GM13976 (cell line): ENCODE measurements around the gene LAMA5.
"Not testable (repeated sequence)": the region's sequence is repeated elsewhere in the genome, so short reads cannot be mapped to it uniquely, and the experiment has no call there.

Source experiments
- DNase-seq: peaks from one replicate; pipeline ENCODE4 v3.0.0; 2012; ENCODE audit warnings: low spot score
- in situ Hi-C: fragments of 300-500 bp; cut with MboI; formaldehyde crosslinking; loops from one replicate; pipeline ENCODE4 v1.12.0; 2022; ENCODE audit warnings: low sequenced_read_pairs, mixed read lengths, inconsistent platforms; ENCODE audit not compliant: unreplicated experiment
- TF ChIP-seq, protein P1 (sequence below): IDR thresholded peaks from 2 replicates; pipeline ENCODE4 v1.5.1; 2012; ENCODE audit warnings: borderline replicate concordance, mild to moderate bottlenecking; ENCODE audit not compliant: insufficient read depth; ENCODE audit errors: extremely low read depth, missing control alignments, control extremely low read depth

The LAMA5 gene

DNA sequence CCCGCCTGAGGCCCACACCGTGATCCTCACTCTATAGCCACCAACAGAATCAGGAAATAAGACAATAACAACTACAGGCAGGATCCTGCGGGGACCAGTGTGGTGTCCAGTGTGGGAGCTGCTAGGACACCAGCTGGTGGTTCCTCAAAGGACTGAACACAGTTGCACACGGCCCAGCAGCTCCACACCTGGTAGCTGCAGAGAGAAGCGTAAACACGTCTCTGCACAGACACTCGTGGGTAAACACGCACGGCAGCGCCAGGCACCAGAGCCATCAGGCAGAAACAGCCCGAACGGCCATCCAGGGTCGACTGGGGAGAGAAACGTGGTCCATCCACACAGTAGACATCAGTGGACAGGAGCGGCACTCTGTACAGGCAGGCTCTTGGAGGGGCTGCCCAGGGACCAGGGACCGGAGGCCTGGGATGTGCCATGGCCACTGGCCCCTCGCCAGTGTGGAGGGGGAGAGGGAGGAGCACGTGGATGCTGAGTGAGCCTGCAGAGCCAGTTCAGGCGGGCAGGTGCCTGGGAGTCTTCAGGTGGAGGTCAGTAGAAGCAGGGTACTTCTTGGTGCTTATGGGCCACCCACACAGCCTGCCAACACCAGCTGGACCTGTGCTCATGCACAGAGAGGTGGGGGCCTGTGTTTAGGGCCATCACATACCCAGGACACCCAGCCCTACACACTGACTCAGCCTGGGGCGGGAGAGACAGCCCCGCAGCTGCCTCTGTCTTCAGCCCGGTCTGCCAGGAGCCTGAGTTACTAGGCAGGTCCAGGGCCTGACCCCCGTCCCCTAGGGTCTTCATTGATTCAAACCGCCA is 7.4 kb upstream of the LAMA5 start:
- TF ChIP-seq, protein P1, sequence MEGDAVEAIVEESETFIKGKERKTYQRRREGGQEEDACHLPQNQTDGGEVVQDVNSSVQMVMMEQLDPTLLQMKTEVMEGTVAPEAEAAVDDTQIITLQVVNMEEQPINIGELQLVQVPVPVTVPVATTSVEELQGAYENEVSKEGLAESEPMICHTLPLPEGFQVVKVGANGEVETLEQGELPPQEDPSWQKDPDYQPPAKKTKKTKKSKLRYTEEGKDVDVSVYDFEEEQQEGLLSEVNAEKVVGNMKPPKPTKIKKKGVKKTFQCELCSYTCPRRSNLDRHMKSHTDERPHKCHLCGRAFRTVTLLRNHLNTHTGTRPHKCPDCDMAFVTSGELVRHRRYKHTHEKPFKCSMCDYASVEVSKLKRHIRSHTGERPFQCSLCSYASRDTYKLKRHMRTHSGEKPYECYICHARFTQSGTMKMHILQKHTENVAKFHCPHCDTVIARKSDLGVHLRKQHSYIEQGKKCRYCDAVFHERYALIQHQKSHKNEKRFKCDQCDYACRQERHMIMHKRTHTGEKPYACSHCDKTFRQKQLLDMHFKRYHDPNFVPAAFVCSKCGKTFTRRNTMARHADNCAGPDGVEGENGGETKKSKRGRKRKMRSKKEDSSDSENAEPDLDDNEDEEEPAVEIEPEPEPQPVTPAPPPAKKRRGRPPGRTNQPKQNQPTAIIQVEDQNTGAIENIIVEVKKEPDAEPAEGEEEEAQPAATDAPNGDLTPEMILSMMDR: no peak
- no peak for DNase-seq
- in situ Hi-C loops: no loop called here

DNA sequence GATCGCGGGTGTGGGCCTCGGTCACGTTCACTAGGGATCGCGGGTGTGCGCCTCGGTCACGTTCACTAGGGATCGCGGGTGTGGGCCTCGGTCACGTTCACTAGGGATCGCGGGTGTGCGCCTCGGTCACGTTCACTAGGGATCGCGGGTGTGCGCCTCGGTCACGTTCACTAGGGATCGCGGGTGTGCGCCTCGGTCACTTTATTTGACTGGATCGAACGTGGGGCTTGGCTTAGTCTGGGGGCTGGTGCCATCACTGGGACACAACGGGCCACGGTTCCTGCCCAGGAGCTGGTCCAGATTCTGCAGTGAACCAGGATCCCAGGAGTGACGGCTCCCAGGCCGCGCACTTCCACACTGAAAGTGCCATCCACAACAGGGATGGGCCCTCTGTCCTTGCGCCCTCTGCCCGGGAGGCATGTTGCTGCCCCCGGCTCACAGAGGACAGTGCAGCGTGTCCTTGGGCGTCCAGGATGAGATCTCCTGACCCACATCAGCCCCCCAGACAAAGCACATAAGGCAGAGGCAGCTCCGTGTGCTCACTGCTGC is 6.6 kb upstream of the LAMA5 start:
- DNase-seq, in situ Hi-C loops: not testable (repeated sequence)

DNA sequence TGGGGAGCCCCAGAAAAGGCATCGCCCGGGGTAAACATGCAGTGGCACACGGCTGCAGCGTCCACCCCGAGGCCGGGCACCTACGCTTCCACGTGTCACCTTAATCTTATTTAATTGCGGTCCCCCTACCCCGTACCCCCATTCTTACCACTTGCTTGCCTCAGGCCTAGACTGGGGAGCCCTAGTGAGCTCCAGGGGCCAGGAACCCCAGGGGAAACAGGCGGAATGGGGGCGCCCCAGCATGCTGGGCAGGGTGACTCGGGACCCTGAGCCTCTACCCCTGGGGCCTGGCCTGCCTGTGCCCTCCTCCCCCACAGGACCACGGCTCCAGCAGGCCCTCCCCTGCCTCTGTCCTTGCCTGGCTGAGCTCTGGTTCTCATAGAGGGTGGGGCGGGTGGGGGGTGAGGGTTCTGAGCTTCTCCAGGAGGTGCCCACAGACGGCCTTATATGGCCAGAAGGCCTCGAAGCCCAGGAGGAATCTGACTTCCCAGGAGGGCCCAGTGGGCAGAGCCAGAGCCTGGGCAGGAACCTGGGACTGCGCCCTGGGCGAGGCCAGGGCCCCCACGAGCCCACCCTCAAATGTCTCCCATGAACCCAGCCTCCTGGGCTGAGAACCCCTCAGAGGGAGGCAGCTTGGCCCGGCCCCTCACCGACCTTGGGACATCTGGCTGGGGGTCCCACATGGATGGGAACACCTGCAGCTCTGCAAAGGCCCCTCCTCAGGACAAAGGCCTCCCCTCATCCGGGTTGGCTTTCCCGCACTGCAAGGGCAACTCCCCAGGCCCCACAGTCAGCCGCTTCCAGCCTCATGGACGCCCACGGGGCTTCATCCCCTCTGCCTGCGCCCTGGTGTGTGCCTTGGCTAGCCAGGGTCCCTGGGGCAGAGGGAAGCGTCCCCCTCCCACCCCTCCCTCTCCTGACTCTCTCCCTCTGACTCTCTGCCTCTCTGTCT is 5.2 kb upstream of the LAMA5 start:
- TF ChIP-seq, protein P1: no peak
- in situ Hi-C loops: no loop called here
- DNase-seq: no peak

DNA sequence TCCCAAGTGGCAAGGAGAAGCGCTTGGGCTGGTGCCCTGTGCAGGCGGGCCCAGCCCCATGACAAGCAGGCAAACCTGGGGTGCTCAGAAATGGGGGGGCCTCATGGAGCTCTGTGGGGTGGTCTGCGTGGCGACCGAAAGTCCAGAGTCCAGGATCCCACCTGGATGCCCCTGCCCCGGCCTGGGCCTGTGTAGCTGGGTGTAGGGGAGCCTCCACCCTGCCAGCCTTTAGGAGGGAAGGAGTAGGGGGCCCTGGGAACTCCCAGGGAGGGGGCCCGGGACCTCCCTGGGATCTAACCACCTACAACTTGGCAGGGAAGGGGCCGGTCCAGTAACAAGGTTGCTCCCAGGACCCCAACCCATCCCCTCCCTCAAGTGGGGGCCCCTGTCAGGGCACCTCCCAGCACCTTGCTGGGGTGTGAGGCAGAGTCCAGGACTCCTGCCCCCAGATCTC is 4.5 kb upstream of the LAMA5 start:
- no peak for DNase-seq
- TF ChIP-seq, protein P1: no peak
- in situ Hi-C loops: no loop called here

DNA sequence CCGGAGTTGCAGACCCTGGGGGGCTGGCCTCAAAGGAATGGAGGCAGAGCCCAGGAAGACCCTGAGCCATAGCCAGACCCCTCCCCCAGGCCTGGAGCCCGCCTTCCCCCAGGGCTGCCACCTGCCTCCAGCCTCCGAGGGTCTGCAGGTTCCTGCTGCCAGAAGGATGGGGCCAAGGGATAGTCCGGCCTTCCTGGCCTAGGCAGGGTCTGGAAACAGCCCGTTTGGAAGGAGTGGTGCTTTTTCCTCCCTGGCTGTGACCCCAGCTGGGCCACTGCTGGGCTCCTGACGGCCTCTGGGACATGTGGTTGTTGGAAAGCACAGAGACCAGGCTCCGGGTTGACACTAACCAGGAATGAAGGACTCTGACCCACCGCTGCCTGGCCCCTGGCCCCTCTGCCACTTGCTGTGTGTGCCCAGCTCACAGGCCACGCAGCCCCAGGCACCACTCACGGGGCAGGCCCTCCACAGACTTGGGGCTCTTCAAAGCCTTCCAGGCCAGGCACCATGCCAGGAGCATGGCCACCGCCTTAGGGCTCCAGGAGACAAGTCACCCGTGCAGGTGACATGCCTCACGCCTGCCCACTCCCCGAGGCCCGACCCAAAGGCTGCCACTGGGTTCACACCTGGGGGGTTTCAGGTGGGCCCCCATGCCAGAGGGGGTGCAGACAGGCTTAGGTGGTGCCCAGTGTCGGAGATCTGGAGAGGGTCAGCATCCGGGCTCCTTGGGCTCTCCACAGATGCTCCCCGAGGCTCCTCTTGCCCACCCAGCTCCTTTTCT is 3.9 kb upstream of the LAMA5 start:
- no peak for DNase-seq
- in situ Hi-C loops: no loop called here
- TF ChIP-seq, protein P1: no peak

DNA sequence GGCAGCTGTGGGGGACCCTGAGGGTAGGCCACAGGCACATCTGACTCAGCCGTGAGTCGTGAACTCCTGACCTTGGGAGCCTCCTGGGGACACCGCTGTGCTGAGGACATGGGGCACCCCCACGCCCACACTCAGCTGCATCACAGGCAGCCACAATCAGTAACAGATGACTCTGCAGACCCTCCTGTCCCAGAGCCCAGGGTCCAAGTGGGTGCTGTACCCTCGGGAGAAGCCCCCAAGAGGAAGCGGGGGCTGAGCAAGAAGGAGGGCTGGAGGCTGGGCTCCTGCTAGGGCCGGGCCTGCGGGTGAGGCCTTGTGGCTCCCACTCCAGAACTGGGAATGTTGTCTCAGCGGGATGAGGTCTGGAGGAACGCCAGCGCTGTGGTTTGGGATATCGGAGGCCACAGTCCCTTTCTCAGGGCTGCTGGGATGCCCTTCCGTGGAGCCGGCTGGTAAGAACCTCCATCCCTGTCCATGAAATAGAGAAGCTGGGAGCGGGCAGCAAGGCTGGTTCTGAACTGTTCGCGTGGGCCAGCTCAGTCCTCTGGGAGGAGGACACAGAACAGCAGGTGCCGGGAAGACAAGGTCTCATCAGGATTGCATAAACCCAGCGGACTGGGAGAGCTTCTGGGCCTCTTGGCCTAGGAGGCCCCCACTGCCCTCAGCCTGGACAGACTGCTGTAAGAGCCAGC is 3.1 kb upstream of the LAMA5 start:
- in situ Hi-C loops: no loop called here
- TF ChIP-seq, protein P1: no peak
- peak; percentile 67 for DNase-seq
